WI38 (cell line): ENCODE measurements around the gene ARPC1B.

Experiments
- H3K4me3 ChIP-seq: 2 replicates; pipeline ENCODE4 v1.5.1; 2011; ENCODE audit warnings: low read depth, mild to moderate bottlenecking, control low read depth, low read length
- TF ChIP-seq, protein P1 (sequence below): IDR thresholded peaks from 2 replicates; pipeline ENCODE4 v1.5.1; 2012; ENCODE audit warnings: low read depth, mild to moderate bottlenecking, control low read depth, low read length

Gene ARPC1B

GRCh38 chr7:99380032-99380822 lies 5.7 kb downstream of the ARPC1B start:
- TF ChIP-seq, protein P1, sequence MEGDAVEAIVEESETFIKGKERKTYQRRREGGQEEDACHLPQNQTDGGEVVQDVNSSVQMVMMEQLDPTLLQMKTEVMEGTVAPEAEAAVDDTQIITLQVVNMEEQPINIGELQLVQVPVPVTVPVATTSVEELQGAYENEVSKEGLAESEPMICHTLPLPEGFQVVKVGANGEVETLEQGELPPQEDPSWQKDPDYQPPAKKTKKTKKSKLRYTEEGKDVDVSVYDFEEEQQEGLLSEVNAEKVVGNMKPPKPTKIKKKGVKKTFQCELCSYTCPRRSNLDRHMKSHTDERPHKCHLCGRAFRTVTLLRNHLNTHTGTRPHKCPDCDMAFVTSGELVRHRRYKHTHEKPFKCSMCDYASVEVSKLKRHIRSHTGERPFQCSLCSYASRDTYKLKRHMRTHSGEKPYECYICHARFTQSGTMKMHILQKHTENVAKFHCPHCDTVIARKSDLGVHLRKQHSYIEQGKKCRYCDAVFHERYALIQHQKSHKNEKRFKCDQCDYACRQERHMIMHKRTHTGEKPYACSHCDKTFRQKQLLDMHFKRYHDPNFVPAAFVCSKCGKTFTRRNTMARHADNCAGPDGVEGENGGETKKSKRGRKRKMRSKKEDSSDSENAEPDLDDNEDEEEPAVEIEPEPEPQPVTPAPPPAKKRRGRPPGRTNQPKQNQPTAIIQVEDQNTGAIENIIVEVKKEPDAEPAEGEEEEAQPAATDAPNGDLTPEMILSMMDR: no peak
- peak overlapping the region; percentile 4; the same call in 1 of the 2 replicates for H3K4me3 ChIP-seq

DNA sequence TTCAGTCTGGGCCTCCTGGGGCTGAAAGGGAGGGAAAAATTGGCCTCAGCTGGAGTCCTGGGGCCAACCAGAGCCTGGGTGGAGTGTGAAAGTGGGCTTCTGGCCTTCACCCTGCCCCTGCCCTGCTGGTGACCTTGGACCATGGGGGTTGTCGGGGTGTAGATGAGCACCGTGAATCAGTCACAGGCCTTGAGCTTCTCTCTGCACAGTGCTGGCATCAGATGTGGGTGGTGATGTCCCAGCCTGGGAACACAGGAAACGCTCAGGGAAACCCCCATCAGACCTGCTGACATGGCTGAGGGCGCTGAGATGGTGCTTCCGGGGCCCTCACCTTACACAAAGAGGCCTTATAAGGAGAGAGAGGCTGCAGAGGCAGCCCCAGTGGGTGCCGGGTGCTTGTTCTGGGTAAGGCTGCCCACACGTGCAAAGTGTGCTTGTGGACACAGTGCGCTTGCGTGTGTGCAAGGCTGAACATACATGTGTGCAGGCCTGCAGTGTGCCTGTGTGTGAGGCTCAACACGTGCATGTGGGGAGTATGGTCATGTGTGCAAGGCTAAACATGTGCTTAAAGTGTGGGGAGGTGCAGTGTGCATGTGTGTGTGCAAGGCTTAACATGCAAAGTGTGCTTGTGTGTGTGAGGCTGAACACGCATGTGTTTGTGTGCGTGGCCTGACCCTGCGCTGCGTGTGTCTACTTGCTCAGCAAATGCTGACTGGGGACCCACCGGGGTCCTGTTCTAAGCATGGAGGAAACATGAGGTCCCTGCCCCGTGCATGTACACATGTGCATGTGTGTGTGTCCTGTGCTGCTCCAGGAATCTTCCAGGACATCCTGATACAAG lies 6.5 kb downstream of the ARPC1B start:
- no peak overlapping the region for H3K4me3 ChIP-seq
- TF ChIP-seq, protein P1: no peak

GRCh38 chr7:99381664-99382075 lies 7.1 kb downstream of the ARPC1B start:
- no peak overlapping the region for H3K4me3 ChIP-seq
- TF ChIP-seq, protein P1: no peak

GRCh38 chr7:99383203-99383602 lies 8.7 kb downstream of the ARPC1B start:
- no peak overlapping the region for H3K4me3 ChIP-seq

GRCh38 chr7:99383791-99384370 lies 9.4 kb downstream of the ARPC1B start:
- TF ChIP-seq, protein P1: no peak
- no peak overlapping the region for H3K4me3 ChIP-seq

More at GRCh38 chr7:99383203-99383602, 8.7 kb downstream of the ARPC1B start:
- TF ChIP-seq, protein P1: no peak

- no peak overlapping the region for H3K4me3 ChIP-seq
- TF ChIP-seq, protein P1: no peak
Observed at GRCh38 chr7:99384523-99384922, 10.0 kb downstream of the ARPC1B start.
